Esophagus (tissue), 2 donors: ENCODE measurements around the gene SPIN2B. TPM values are rescaled to one million over a fixed set of nuclear protein-coding genes. Genes with fewer than 3 reads are reported as not detected.
A peak's percentile ranks its signal among the peaks of the same experiment; 100 is the strongest.
"Not testable (repeated sequence)": the region's sequence is repeated elsewhere in the genome, so short reads cannot be mapped to it uniquely, and the experiment has no call there.

Experiments used
- H3K27ac ChIP-seq, 2 donors: one replicate each; pipeline ENCODE4 v1.5.1; 2013; ENCODE audit warnings: low read depth in 2 of 2, mild to moderate bottlenecking in 2 of 2, inconsistent platforms in 1 of 2, low read length in 1 of 2, moderate library complexity in 1 of 2
- H3K27me3 ChIP-seq, 2 donors: one replicate each; pipeline ENCODE4 v1.6.1; 2013; ENCODE audit warnings: low read length in 2 of 2, control low read depth in 1 of 2, mild to moderate bottlenecking in 1 of 2; ENCODE audit not compliant: insufficient read depth in 2 of 2, control insufficient read depth in 1 of 2
- H3K36me3 ChIP-seq, 2 donors: one replicate each; pipeline ENCODE4 v1.6.1; 2013; ENCODE audit warnings: low read length in 1 of 2; ENCODE audit not compliant: control insufficient read depth in 2 of 2, insufficient read depth in 2 of 2
- H3K4me1 ChIP-seq, 2 donors: one replicate each; pipeline ENCODE4 v1.6.1; 2013; ENCODE audit warnings: low read length in 1 of 2; ENCODE audit not compliant: control insufficient read depth in 2 of 2, insufficient read depth in 2 of 2
- H3K4me3 ChIP-seq, 2 donors: one replicate each; pipeline ENCODE4 v1.5.1; 2013; ENCODE audit warnings: low read length in 2 of 2, mild to moderate bottlenecking in 2 of 2, low read depth in 1 of 2, moderate library complexity in 1 of 2
- H3K9me3 ChIP-seq, 2 donors: one replicate each; pipeline ENCODE4 v1.6.1; 2013; ENCODE audit warnings: mild to moderate bottlenecking in 2 of 2, low read depth in 1 of 2, low read length in 1 of 2, moderate library complexity in 1 of 2; ENCODE audit not compliant: control insufficient read depth in 2 of 2, insufficient read depth in 1 of 2
- WGBS, 2 donors: extraction: QIAGEN DNeasy Blood & Tissue Kit; methylation state at CpG; one replicate each; pipeline ENCODE4 v1.1.7; 2013; 5-methylcytosine and 5-hydroxymethylcytosine counted together
- polyA plus RNA-seq, 2 donors: library from polyadenylated mRNA; stranded (reverse); fragments of 200-250 nt; gene quantifications; one replicate each; pipeline ENCODE4 v1.2.3, GENCODE V29; 2013
- donor health status: healthy with polysubstance abuse.
- donor health status: Bipolar disorder and iron deficiency.

Gene SPIN2B
- polyA plus RNA-seq: 1 to 10 TPM; 4.6 to 6.4 TPM

DNA sequence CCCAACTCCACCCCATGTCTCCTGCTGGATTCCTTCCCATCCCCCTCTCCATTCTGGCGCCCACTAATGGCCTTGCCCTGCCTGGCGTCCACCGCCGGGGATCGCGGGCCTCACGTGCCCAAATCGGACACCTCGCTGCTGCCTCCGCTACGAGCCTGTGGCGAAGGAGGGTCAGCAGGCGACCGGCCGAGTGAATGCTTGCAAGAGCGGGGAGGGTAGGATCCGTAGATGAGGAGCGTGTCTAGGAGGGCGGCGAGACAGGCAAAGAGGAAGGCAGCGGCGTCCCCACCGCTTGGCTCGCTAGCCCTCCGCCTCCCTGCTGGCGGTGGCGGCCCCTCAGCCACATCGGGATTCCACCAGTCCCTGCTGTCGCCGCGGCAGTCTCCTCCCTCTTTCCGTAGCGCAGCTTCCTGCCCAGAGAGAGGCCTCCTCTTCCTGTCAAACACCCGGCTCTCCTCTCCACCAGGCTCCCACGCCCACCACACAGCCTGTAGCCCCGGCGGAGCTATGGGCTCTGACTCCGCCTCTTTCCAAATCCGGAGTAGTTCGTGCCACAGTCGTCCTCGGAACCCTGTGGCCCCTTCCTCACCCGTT, at the start of gene SPIN2B:
TSS of gene SPIN2B (minus strand) at position 387 of the 594 bp plus-strand sequence.
- Histone ChIP-seq H3K27ac (peak within 1 kb of the TSS; percentile 61 to 65), H3K36me3 (no peaks in the 10 kb centered on the region), H3K4me1 (no peaks in the 10 kb centered on the region), H3K9me3 (peaks cover 0 to 2% of the 10 kb centered on the region in 2 donors), H3K27me3 (no peaks in the 10 kb centered on the region), H3K4me3 (peak within 1 kb of the TSS; percentile 63 to 75)
- 0 to 30% methylated on average over 28 to 43 of the region's 43 CpGs for WGBS, 2 donors

DNA sequence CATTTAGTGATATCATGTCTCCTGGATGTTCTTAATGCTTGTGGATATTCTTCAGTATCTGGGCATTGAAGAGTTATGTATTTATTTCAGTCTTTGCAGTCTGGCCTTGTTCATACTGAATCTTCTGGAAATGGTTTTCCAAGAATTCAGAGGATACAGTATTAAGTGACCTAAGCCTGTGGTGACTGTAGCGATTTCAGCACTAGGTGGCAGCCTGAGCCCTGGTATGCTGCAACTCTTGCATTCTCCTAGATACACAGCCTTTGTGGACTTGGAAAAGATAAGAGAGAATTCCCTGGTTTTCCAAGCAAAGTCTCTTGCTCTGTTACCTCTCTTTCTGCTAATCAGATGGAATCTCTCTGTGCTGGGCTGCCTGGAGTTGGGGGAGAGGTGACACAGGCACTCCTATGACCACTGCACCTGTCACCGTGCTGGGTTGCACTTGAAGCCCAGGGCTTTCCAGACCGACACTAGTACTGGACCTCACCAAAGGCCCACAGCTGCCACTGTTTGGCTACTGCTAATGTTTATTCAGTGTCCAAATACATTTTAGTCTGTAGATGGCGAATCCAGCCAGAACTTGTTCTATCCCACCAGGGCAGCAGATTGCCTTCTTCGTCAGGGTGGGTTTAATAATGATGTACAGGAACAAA, 35.2 kb upstream of the SPIN2B start:
- H3K4me3 ChIP-seq: no peak overlapping the region
- no peak overlapping the region for H3K27ac ChIP-seq
- H3K4me1 ChIP-seq: no peaks in the 10 kb centered on the region
- no peaks in the 10 kb centered on the region for H3K27me3 ChIP-seq
- no peaks in the 10 kb centered on the region for H3K36me3 ChIP-seq
- 64 to 79% methylated on average over 5 of the region's 5 CpGs for WGBS, 2 donors
- H3K9me3 ChIP-seq: peaks cover 0 to 4% of the 10 kb centered on the region in 2 donors

DNA sequence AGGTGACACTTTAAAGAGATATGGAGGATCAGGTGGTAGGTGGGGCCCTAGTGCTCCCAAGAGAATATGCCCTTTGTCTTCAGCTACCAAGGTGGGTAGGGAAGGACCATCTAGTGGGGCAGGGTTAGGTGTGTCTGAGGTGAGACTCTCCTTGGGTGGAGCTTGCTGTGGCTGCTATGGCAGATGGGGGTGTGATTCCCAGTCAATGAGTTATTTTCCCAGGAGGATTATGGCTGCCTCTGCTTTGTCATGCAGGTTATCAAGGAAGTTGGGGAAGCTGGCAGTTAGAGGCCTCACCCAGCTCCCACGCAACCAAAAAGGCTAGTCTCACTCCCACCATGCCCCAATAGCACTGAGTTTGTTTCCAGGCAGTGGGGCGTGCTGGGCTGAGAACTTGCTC, 33.8 kb upstream of the SPIN2B start:
- 86 to 92% methylated on average over 2 of the region's 2 CpGs for WGBS, 2 donors
- H3K4me1 ChIP-seq: no peaks in the 10 kb centered on the region

DNA sequence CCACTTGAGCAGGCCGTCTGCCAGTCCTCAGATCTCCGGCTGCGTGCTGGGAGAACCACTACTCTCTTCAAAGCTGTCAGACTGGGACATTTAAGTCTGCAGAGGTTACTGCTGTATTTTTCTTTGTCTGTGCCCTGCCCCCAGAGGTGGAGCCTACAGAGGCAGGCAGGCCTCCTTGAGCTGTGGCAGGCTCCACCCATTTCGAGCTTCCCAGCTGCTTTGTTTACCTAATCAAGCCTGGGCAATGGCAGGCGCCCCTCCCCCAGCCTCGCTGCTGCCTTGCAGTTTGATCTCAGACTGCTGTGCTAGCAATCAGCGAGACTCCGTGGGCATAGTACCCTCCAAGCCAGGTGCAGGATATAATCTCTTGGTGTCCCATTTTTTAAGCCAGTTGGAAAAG, 30.9 kb upstream of the SPIN2B start:
- H3K27me3 ChIP-seq, H3K4me3 ChIP-seq, H3K27ac ChIP-seq, H3K36me3 ChIP-seq, H3K9me3 ChIP-seq, H3K4me1 ChIP-seq: not testable (repeated sequence)
- 78 to 92% methylated on average over 8 of the region's 8 CpGs for WGBS, 2 donors

More for the DNA sequence above, 33.8 kb upstream of the SPIN2B start:
- Histone ChIP-seq H3K4me3 (no peak overlapping the region), H3K9me3 (peaks cover 0 to 4% of the 10 kb centered on the region in 2 donors), H3K27ac (no peak overlapping the region), H3K27me3 (no peaks in the 10 kb centered on the region), H3K36me3 (no peaks in the 10 kb centered on the region)

DNA sequence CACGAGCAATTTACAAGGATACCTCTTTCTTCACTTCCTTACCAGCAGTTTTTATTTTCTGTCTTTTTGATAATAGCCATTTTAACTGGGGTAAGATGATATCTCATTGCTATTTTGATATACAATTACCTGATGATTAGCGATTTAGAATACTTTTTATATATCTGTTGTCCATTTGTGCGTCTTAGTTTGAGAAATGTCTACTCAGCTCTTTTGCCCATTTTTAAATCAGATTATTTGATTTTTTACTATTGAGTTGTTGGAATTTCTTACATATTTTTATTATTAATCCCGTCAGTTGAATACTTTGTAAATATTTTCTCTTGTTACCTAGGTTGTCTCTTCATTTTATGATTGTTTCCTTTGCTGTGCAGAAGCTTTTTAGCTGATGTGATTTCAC, 17.3 kb upstream of the SPIN2B start:
- Histone ChIP-seq H3K27ac (no peak overlapping the region), H3K27me3 (no peaks in the 10 kb centered on the region)
- WGBS, 2 donors: 69 to 94% methylated on average over 4 of the region's 4 CpGs

DNA sequence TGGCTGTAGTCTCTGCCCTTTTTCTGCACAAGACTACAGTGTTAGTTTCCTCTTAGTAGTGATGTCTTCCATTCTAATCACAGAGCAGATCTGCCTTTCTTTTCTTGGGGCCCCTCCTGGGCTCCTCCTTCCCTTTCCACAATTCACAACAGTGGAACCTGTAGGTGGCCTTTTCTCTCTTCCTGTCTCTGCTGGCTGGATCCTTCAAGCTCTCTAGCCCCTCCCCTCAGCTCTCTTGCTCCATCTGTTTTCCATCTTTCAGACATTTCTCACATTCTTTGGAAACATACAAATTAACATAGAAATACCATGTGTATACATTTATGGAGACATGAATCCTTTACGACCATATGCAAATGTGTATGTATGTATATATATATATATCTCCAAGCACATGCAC, 16.2 kb upstream of the SPIN2B start:
- Histone ChIP-seq H3K27ac (no peak overlapping the region), H3K36me3 (no peaks in the 10 kb centered on the region), H3K4me1 (no peaks in the 10 kb centered on the region), H3K4me3 (no peak overlapping the region), H3K27me3 (no peaks in the 10 kb centered on the region), H3K9me3 (no peaks in the 10 kb centered on the region)
- 27 to 73% methylated on average over 1 of the region's 1 CpG for WGBS, 2 donors

More for the DNA sequence above, 17.3 kb upstream of the SPIN2B start:
- Histone ChIP-seq H3K36me3 (no peaks in the 10 kb centered on the region), H3K9me3 (no peaks in the 10 kb centered on the region), H3K4me3 (no peak overlapping the region), H3K4me1 (no peaks in the 10 kb centered on the region)

DNA sequence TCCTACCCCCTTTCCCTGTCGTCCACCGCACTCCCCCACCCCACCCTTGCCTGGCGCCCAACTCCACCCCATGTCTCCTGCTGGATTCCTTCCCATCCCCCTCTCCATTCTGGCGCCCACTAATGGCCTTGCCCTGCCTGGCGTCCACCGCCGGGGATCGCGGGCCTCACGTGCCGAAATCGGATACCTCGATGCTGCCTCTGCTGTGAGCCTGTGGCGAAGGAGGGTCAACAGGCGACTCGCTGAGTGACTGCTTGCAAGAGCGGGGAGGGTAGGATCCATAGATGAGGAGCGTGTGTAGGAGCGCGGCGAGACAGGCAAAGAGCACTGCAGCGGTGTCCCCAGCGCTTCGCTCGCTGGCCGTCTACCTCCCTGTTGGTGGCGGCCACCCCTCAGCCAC, 15.7 kb upstream of the SPIN2B start, which contains the start of gene SPIN2A:
TSS of gene SPIN2A (minus strand) at position 325 of the 400 bp plus-strand sequence. CDS start 800 bp downstream, outside the sequence.
- not testable (repeated sequence) for H3K4me1 ChIP-seq, H3K27me3 ChIP-seq, H3K4me3 ChIP-seq

DNA sequence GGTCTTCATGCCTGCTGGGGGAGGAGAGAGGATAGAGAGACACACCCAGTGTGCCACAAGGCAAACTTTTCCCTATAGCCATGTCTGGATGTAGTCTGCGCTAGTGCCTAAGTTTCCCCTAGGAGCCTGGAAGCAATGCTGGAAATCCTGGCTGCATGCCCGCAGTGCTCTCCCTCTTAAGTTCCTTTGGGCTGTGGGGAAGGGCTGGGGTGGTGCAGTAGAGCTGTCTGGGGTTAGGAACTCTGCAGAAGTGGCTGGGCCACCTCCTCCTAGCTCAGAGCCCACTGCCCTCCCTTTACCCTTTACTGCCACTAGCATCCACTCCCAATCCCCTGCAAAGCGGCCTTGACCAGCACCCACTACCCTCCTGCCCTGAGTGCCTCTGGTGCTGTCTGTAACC, 15.2 kb upstream of the SPIN2B start:
- not testable (repeated sequence) for H3K27ac ChIP-seq, H3K36me3 ChIP-seq, H3K4me3 ChIP-seq, H3K4me1 ChIP-seq, H3K9me3 ChIP-seq, H3K27me3 ChIP-seq
- 82% methylated on average over 1 of the region's 3 CpGs; no CpG with 5 or more reads in 1 of the 2 donors for WGBS, 2 donors

More for the DNA sequence above, 15.7 kb upstream of the SPIN2B start, which contains the start of gene SPIN2A:
- not testable (repeated sequence) for H3K27ac ChIP-seq, H3K9me3 ChIP-seq, H3K36me3 ChIP-seq
- WGBS, 2 donors: 39 to 50% methylated on average over 26 to 27 of the region's 27 CpGs

DNA sequence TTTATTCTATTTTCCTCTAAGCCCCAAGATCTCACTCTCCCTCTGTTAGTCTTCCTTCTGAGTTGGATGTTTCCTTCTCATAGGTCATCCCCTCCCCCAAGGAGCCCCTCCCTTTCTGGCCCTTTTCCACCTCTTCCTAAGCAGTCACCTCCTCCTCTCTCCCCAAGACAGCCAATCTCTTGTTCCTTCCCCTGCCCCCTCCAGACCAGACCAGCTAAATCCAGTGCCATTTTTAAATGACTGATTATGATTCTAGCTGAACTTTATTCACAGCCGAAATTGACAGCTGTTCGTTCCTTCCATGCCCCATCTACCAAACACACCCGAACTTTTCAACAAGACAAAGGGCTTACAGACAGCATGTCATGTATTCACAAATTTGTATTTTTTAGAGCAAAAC, 13.9 kb upstream of the SPIN2B start:
- no peaks in the 10 kb centered on the region for H3K4me1 ChIP-seq
- H3K27me3 ChIP-seq: no peaks in the 10 kb centered on the region
- no peaks in the 10 kb centered on the region for H3K9me3 ChIP-seq
- no peak overlapping the region for H3K4me3 ChIP-seq
- no peaks in the 10 kb centered on the region for H3K36me3 ChIP-seq
- H3K27ac ChIP-seq: no peak overlapping the region
- WGBS, 2 donors: 85 to 95% methylated on average over 3 of the region's 3 CpGs

DNA sequence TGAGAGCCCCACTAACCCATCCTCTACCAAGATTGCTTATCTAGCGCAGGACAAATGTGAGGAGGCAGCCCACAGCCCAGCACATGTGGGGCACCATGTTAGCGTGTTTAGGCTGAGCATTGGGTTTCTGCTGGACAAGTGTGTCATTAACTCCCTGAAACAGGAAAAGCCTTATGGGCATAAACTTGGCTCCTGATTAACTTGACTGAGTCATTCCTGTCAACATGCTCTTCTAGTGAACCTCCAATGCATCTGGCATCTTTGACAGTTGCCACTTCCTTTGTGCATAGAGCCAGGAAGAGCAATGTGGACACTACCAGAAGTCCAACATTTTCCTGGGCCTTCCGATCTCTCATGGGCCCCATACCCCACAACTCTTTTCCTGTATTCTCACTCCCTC, 13.4 kb upstream of the SPIN2B start:
- no peaks in the 10 kb centered on the region for H3K27me3 ChIP-seq
- 81 to 92% methylated on average over 3 of the region's 3 CpGs for WGBS, 2 donors
- H3K27ac ChIP-seq: no peak overlapping the region
- no peaks in the 10 kb centered on the region for H3K4me1 ChIP-seq
- H3K9me3 ChIP-seq: no peaks in the 10 kb centered on the region
- no peaks in the 10 kb centered on the region for H3K36me3 ChIP-seq
- H3K4me3 ChIP-seq: no peak overlapping the region
